Endodermal cell (in vitro differentiated cells): ENCODE measurements around the gene SLC19A2. TPM values are rescaled to one million over a fixed set of nuclear protein-coding genes. Genes with fewer than 3 reads are reported as not detected.
A peak's percentile ranks its signal among the peaks of the same experiment; 100 is the strongest.
"Not testable (repeated sequence)": the region's sequence is repeated elsewhere in the genome, so short reads cannot be mapped to it uniquely, and the experiment has no call there.

ENCODE experiments used
- DNase-seq: peaks from one replicate; pipeline ENCODE4 v3.0.0-alpha.2; 2017
- H3K27ac ChIP-seq: 2 replicates; pipeline ENCODE4 v1.5.1; 2013; ENCODE audit warnings: mild to moderate bottlenecking, low read depth, low read length, moderate library complexity
- H3K27me3 ChIP-seq: 2 replicates; pipeline ENCODE4 v1.6.1; 2013; ENCODE audit warnings: mild to moderate bottlenecking, low read length, moderate library complexity; ENCODE audit not compliant: insufficient read depth, control insufficient read depth, poor library complexity, severe bottlenecking
- H3K36me3 ChIP-seq: 2 replicates; pipeline ENCODE4 v1.7.0; 2013; ENCODE audit warnings: mild to moderate bottlenecking, low read length, moderate library complexity; ENCODE audit not compliant: control insufficient read depth, insufficient read depth
- H3K4me1 ChIP-seq: one replicate; pipeline ENCODE4 v1.7.0; 2013; ENCODE audit warnings: low read length; ENCODE audit not compliant: control insufficient read depth, insufficient read depth
- H3K4me3 ChIP-seq: 2 replicates; pipeline ENCODE4 v1.5.1; 2013; ENCODE audit warnings: mild to moderate bottlenecking, low read length, moderate library complexity
- H3K9ac ChIP-seq: 2 replicates; pipeline ENCODE4 v1.6.1; 2013; ENCODE audit warnings: mild to moderate bottlenecking, low read length, moderate library complexity; ENCODE audit not compliant: poor library complexity, severe bottlenecking; ENCODE audit errors: extremely low read depth
- H3K9me3 ChIP-seq: 2 replicates; pipeline ENCODE4 v1.6.1; 2013; ENCODE audit warnings: mild to moderate bottlenecking, low read length, moderate library complexity; ENCODE audit not compliant: control insufficient read depth
- H3K27ac Mint-ChIP-seq: 2 replicates; pipeline ENCODE4 v1.8.0; 2020; ENCODE audit warnings: mixed read lengths
- H3K27me3 Mint-ChIP-seq: 2 replicates; pipeline ENCODE4 v1.8.0; 2021; ENCODE audit warnings: mild to moderate bottlenecking, mixed read lengths; ENCODE audit not compliant: insufficient read depth
- H3K36me3 Mint-ChIP-seq: 2 replicates; pipeline ENCODE4 v1.8.0; 2020; ENCODE audit warnings: low read depth, mixed read lengths
- H3K4me1 Mint-ChIP-seq: 2 replicates; pipeline ENCODE4 v1.8.0; 2020; ENCODE audit warnings: mixed read lengths
- H3K4me3 Mint-ChIP-seq: 2 replicates; pipeline ENCODE4 v1.8.0; 2020; ENCODE audit warnings: mild to moderate bottlenecking, moderate library complexity, mixed read lengths
- H3K9me3 Mint-ChIP-seq: 2 replicates; pipeline ENCODE4 v1.8.0; 2020; ENCODE audit warnings: mild to moderate bottlenecking, mixed read lengths
- CTCF ChIP-seq: fragments of 200-600 bp; sonication (generic); conservative IDR thresholded peaks from 2 replicates; pipeline ENCODE4 v1.5.0; 2021; ENCODE audit warnings: antibody characterized with exemption, mild to moderate bottlenecking
- WGBS, 2 experiments: methylation state at CpG; one replicate each; pipeline versions ENCODE4 v1.1.5 to v1.1.7; 2013; ENCODE audit warnings: missing lambda C conversion rate in 2 of 2, mixed read lengths in 1 of 2; ENCODE audit not compliant: insufficient coverage in 1 of 2, insufficient read length in 1 of 2; 5-methylcytosine and 5-hydroxymethylcytosine counted together
- long read RNA-seq, 4 experiments: library from polyadenylated mRNA in 2 of 4; library from RNA in 1 of 4; library from capped mRNA in 1 of 4; stranded (forward) in 3 of 4; unstranded in 1 of 4; transcript quantifications; one replicate each; pipeline ENCODE4 v2.0.0, GENCODE V29; 2020 to 2021; ENCODE audit warnings: inconsistent platforms in 1 of 4
- polyA plus RNA-seq, 2 experiments: library from polyadenylated mRNA; stranded (reverse); fragments of 50-300 nt; gene quantifications; one replicate each; pipeline ENCODE4 v1.2.3, GENCODE V29; 2013
- total RNA-seq, 2 donors: library from RNA; stranded (reverse); fragmentation: NEBNext Ultra II Directional in 1 of 2; extraction: Animal tissue kit (Norgen Biotek cat#: 25700) in 1 of 2; gene quantifications; 2 replicates in 1 of 2; 3 replicates in 1 of 2; pipeline ENCODE4 v1.2.1, GENCODE V29; 2021

The SLC19A2 gene
- total RNA-seq, result 10 to 100 TPM; 11.5 to 12.9 TPM
- polyA plus RNA-seq (2013, experiment 1 of 2), result 16.1 TPM
- 16.4 TPM for polyA plus RNA-seq (2013, experiment 2 of 2)
- long read RNA-seq, experiment 1, partial matches to known transcripts, result 3 of 5 reads
- long read RNA-seq, experiment 1, other reads (novel, unspliced or antisense), result 0 of 5 reads
- long read RNA-seq, experiment 2, transcript SLC19A2-201 (6 exons, 3,671 nt), result major isoform, 32 of 42 reads
- long read RNA-seq, experiment 2, partial matches to known transcripts, result 6 of 42 reads
- long read RNA-seq, experiment 2, other reads (novel, unspliced or antisense), result 1 of 42 reads
- long read RNA-seq, experiment 3, transcript SLC19A2-201 (6 exons, 3,671 nt), result major isoform, 33 of 40 reads
- long read RNA-seq, experiment 3, partial matches to known transcripts, result 2 of 40 reads
- long read RNA-seq, experiment 3, other reads (novel, unspliced or antisense), result 3 of 40 reads
- long read RNA-seq, experiment 4, partial matches to known transcripts, result 0 of 4 reads
- long read RNA-seq, experiment 4, other reads (novel, unspliced or antisense), result 4 of 4 reads

- peak; percentile 55 for TF ChIP-seq CTCF
- H3K9ac ChIP-seq, result peak within 1 kb of the TSS; percentile 69
- H3K36me3 Mint-ChIP-seq, result no peaks in the 10 kb centered on the region
- peaks cover 53% of the 10 kb centered on the region for H3K4me1 Mint-ChIP-seq
- peak within 1 kb of the TSS; percentile 97 for H3K27ac Mint-ChIP-seq
- H3K27ac ChIP-seq, result peak within 1 kb of the TSS; percentile 91
- no peaks in the 10 kb centered on the region for H3K27me3 ChIP-seq
- no peaks in the 10 kb centered on the region for H3K9me3 Mint-ChIP-seq
- H3K4me1 ChIP-seq, result peaks cover 3% of the 10 kb centered on the region
- no peaks in the 10 kb centered on the region for H3K36me3 ChIP-seq
- peak; percentile 99 for DNase-seq
- H3K4me3 ChIP-seq, result peak within 1 kb of the TSS; percentile 82
- H3K4me3 Mint-ChIP-seq, result peak within 1 kb of the TSS; percentile 85
- H3K9me3 ChIP-seq, result no peaks in the 10 kb centered on the region
- H3K27me3 Mint-ChIP-seq, result no peaks in the 10 kb centered on the region
- WGBS, 2 experiments, result 0% methylated on average over 38 to 85 of the region's 85 CpGs
These were observed at the start of gene SLC19A2 for GRCh38 chr1:169485431-169486280. TSS of gene SLC19A2 (minus strand) at chr1:169485944. CDS start at chr1:169485766, 178 bp downstream.

GRCh38 chr1:169534653-169535052 is 48.9 kb upstream of the SLC19A2 start:
- Mint-ChIP-seq H3K36me3 (peaks cover 2% of the 10 kb centered on the region), H3K27ac (no peak overlapping the region), H3K4me3 (no peak overlapping the region), H3K4me1 (peaks cover 5% of the 10 kb centered on the region), H3K9me3 (peaks cover 8% of the 10 kb centered on the region), H3K27me3 (no peaks in the 10 kb centered on the region)
- Histone ChIP-seq H3K4me3 (no peak overlapping the region), H3K4me1 (peaks cover 1% of the 10 kb centered on the region), H3K27ac (no peak overlapping the region), H3K9ac (no peak overlapping the region), H3K36me3 (no peaks in the 10 kb centered on the region), H3K27me3 (no peaks in the 10 kb centered on the region), H3K9me3 (no peaks in the 10 kb centered on the region)
- no peak for DNase-seq
- TF ChIP-seq CTCF, result no peak
- 100% methylated on average over 1 to 2 of the region's 2 CpGs for WGBS, 2 experiments

GRCh38 chr1:169533528-169534190 is 47.9 kb upstream of the SLC19A2 start:
- WGBS, 2 experiments, result 90 to 93% methylated on average over 2 to 9 of the region's 9 CpGs

More at GRCh38 chr1:169533528-169534190, 47.9 kb upstream of the SLC19A2 start:
- H3K36me3 ChIP-seq, DNase-seq, H3K9ac ChIP-seq, H3K4me3 ChIP-seq, H3K27me3 Mint-ChIP-seq, H3K4me3 Mint-ChIP-seq, H3K9me3 ChIP-seq, H3K4me1 ChIP-seq, H3K27ac ChIP-seq, H3K27ac Mint-ChIP-seq, H3K27me3 ChIP-seq, H3K36me3 Mint-ChIP-seq, H3K9me3 Mint-ChIP-seq: not testable (repeated sequence)
- H3K4me1 Mint-ChIP-seq, result peaks cover 15% of the 10 kb centered on the region
